Measurements from ENCODE around the gene ADH7. TPM values are rescaled to one million over a fixed set of nuclear protein-coding genes. Genes with fewer than 3 reads are reported as not detected.

The ADH7 gene
- polyA plus RNA-seq = not detected in 2 replicates

DNA sequence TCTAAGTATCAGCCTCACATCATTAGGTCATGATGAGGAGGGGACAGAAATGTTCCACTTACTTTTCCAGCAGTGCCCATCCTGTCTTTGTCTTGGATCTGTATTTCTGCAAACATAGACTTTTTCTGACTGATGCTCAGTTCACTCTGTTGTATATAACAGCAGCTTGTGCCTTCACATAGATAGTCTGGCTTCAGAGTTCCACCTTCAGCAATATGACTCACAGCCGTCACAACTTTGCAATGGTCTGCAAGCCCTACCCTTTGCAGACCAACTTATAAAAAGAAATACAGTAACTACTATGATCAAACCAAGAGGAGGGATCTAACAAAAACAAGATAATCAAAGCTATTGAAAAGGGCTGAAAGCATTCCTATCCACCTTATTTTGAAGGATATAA, at the start of gene ADH7:
ADH7 (minus strand) TSS at position 189 of the 400 bp plus-strand sequence; CDS start at position 80, 109 bp downstream.

Other genes with a start within 250 kb of the ADH7 start
- not detected in 2 replicates for gene ADH6, start 216.1 kb downstream of the ADH7 start, polyA plus RNA-seq
- not detected in 2 replicates for gene ADH1A, start 144.4 kb downstream of the ADH7 start, polyA plus RNA-seq
- not detected in 2 replicates for gene ADH1B, start 113.9 kb downstream of the ADH7 start, polyA plus RNA-seq
- gene ADH1C, start 82.6 kb downstream of the ADH7 start, polyA plus RNA-seq = not detected in 2 replicates
- not detected in 2 replicates for gene C4orf17, start 75.7 kb upstream of the ADH7 start, polyA plus RNA-seq
- gene TRMT10A, start 128.7 kb upstream of the ADH7 start, polyA plus RNA-seq = 22.0 and 22.5 TPM in 2 replicates
- 5.4 and 5.7 TPM in 2 replicates for gene MTTP, start 139.5 kb upstream of the ADH7 start, polyA plus RNA-seq
- not detected in 2 replicates for gene C4orf54, start 222.5 kb upstream of the ADH7 start, polyA plus RNA-seq